ENCODE results near the gene PLCB3. TPM values are rescaled to one million over a fixed set of nuclear protein-coding genes. Genes with fewer than 3 reads are reported as not detected.

Gene PLCB3
- total RNA-seq, 1 experiment from 2014 or later: 40.6 TPM

DNA sequence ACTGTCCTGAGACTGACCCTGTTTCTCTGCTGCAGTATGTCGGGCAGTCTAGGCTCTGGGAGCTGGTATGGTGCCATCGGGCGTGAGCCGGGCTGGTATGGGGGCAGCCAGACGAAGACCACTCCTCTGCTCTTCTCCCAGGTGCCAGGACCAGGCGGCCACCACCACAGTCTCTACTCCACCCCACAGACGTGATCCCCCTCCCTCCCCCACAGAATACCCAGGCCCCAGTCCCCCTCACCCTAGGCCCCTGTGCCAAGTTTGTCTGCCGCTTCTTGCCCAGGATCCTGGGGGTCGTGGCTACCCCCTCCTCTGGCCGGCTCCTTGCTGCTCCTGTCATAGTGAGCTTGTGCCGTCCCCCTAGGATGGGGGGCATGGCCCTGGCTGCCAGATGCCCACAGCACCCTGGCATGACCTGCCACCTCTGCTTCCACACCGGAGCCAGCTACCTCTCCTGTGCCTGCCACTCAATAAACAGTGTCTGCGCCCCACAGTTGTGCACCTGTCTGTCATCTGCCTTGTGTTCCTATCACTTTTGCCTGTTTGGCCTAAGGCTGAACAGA lies 37.8 kb downstream of the PLCB3 start:
- peaks cover 9% of the 10 kb centered on the region for H3K4me1 Mint-ChIP-seq (ENCODE audit: low read depth, unreplicated experiment)
- H3K4me3 ChIP-seq (ENCODE audit: low read depth, low read length): no peak overlapping the region

GRCh38 chr11:64290352-64291261 lies 39.3 kb downstream of the PLCB3 start:
- Histone ChIP-seq H3K9me3 (no peaks in the 10 kb centered on the region), H3K4me1 (peaks cover 12% of the 10 kb centered on the region), H3K4me3 (ENCODE audit: low read depth, low read length) (no peak overlapping the region), H3K27me3 (replicated peaks; ENCODE audit: control insufficient read depth, insufficient read depth, low read length) (peaks cover 2% of the 10 kb centered on the region; the same call in 1 of the 2 replicates), H3K36me3 (ENCODE audit: control insufficient read depth, insufficient read depth, low read length) (no peaks in the 10 kb centered on the region)
- TF ChIP-seq, protein P1, sequence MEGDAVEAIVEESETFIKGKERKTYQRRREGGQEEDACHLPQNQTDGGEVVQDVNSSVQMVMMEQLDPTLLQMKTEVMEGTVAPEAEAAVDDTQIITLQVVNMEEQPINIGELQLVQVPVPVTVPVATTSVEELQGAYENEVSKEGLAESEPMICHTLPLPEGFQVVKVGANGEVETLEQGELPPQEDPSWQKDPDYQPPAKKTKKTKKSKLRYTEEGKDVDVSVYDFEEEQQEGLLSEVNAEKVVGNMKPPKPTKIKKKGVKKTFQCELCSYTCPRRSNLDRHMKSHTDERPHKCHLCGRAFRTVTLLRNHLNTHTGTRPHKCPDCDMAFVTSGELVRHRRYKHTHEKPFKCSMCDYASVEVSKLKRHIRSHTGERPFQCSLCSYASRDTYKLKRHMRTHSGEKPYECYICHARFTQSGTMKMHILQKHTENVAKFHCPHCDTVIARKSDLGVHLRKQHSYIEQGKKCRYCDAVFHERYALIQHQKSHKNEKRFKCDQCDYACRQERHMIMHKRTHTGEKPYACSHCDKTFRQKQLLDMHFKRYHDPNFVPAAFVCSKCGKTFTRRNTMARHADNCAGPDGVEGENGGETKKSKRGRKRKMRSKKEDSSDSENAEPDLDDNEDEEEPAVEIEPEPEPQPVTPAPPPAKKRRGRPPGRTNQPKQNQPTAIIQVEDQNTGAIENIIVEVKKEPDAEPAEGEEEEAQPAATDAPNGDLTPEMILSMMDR (IDR thresholded peaks at IDR 0.05; ENCODE audit: insufficient read depth in 1 of 2, low read depth in 1 of 2, low read length in 1 of 2, severe bottlenecking in 1 of 2, unreplicated experiment in 1 of 2): no peak
- peak overlapping the region; percentile 65 for H3K4me3 Mint-ChIP-seq (ENCODE audit: unreplicated experiment)
- peaks cover 9% of the 10 kb centered on the region for H3K4me1 Mint-ChIP-seq (ENCODE audit: low read depth, unreplicated experiment)
- no peak for DNase-seq
- CTCF ChIA-PET: interaction anchor here (1.5 kb wide), 2 partner anchors 10 to 14 kb away, joined by 4 to 7 read pairs; no protein-coding TSS in a partner anchor
- H3K9me3 Mint-ChIP-seq (ENCODE audit: unreplicated experiment): no peaks in the 10 kb centered on the region
- no peak overlapping the region for H3K27ac Mint-ChIP-seq (ENCODE audit: unreplicated experiment)
- POLR2A ChIA-PET: no interaction called here
- intact Hi-C loops (cut with micrococcal nuclease; ENCODE audit: unreplicated experiment): no loop called here
- no TSS peak for BruUV-seq (replicated peaks)
- H3K27me3 Mint-ChIP-seq (ENCODE audit: insufficient read depth, unreplicated experiment): peaks cover 14% of the 10 kb centered on the region
- peaks cover 11% of the 10 kb centered on the region for H3K36me3 Mint-ChIP-seq (ENCODE audit: insufficient read depth, unreplicated experiment)

More for the DNA sequence above, 37.8 kb downstream of the PLCB3 start:
- peaks cover 15% of the 10 kb centered on the region for H3K36me3 Mint-ChIP-seq (ENCODE audit: insufficient read depth, unreplicated experiment)
- POLR2A ChIA-PET: no interaction called here
- no peak overlapping the region for H3K27ac Mint-ChIP-seq (ENCODE audit: unreplicated experiment)
- TF ChIP-seq, protein P1 (IDR thresholded peaks at IDR 0.05; ENCODE audit: insufficient read depth in 1 of 2, low read depth in 1 of 2, low read length in 1 of 2, severe bottlenecking in 1 of 2, unreplicated experiment in 1 of 2): no peak
- DNase-seq: no peak
- intact Hi-C loops (cut with micrococcal nuclease; ENCODE audit: unreplicated experiment): no loop called here
- no peak overlapping the region for H3K4me3 Mint-ChIP-seq (ENCODE audit: unreplicated experiment)
- Histone ChIP-seq H3K9me3 (no peaks in the 10 kb centered on the region), H3K36me3 (ENCODE audit: control insufficient read depth, insufficient read depth, low read length) (no peaks in the 10 kb centered on the region), H3K27me3 (replicated peaks; ENCODE audit: control insufficient read depth, insufficient read depth, low read length) (peaks cover 2% of the 10 kb centered on the region; the same call in 1 of the 2 replicates), H3K4me1 (peaks cover 12% of the 10 kb centered on the region)
- H3K27me3 Mint-ChIP-seq (ENCODE audit: insufficient read depth, unreplicated experiment): peaks cover 9% of the 10 kb centered on the region
- no TSS peak for BruUV-seq (replicated peaks)
- H3K9me3 Mint-ChIP-seq (ENCODE audit: unreplicated experiment): no peaks in the 10 kb centered on the region
- CTCF ChIA-PET: interaction anchor here (1.5 kb wide), 1 partner anchor 15 kb away, joined by 7 read pairs; no protein-coding TSS in a partner anchor

DNA sequence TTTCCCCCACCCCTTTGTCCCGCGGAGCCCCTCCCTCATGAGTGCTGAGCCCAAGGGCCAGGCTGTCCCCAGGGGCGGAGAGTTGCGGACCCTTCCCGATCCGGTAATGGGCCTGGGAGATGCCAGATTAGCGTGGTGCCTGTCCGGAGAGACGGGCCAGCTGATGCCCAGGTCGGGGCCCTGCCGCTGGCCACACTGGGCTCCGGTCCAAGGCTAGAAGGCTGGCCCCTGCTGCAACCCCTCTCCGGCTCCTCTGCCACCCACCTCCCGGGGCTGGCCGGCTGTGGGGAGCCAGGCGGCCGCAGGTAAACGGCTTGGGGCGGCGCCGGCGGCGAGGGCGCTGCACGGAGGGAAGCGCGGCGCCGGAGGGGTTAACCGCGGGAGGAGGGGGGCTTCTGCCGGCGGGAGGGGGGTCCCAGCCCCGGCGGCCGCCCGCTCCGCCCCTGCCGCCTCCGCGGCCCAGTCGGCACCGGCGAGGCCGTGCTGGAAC lies 40.0 kb downstream of the PLCB3 start, which contains the start of gene KCNK4:
KCNK4 (plus strand) TSS at position 41 of the 490 bp plus-strand sequence. CDS start 1,717 bp downstream, outside the sequence.
- ChIA-PET CTCF (no interaction called here), POLR2A (no interaction called here)
- DNase-seq: no peak
- TF ChIP-seq, protein P1 (IDR thresholded peaks at IDR 0.05; ENCODE audit: insufficient read depth in 1 of 2, low read depth in 1 of 2, low read length in 1 of 2, severe bottlenecking in 1 of 2, unreplicated experiment in 1 of 2): no peak
- Mint-ChIP-seq H3K4me3 (ENCODE audit: unreplicated experiment) (peak within 1 kb of the TSS; percentile 65), H3K9me3 (ENCODE audit: unreplicated experiment) (no peaks in the 10 kb centered on the region), H3K4me1 (ENCODE audit: low read depth, unreplicated experiment) (peaks cover 7% of the 10 kb centered on the region), H3K27ac (ENCODE audit: unreplicated experiment) (no peak within 1 kb of the TSS), H3K27me3 (ENCODE audit: insufficient read depth, unreplicated experiment) (peaks cover 14% of the 10 kb centered on the region), H3K36me3 (ENCODE audit: insufficient read depth, unreplicated experiment) (peaks cover 9% of the 10 kb centered on the region)
- H3K27me3 ChIP-seq (replicated peaks; ENCODE audit: control insufficient read depth, insufficient read depth, low read length): peaks cover 2% of the 10 kb centered on the region; the same call in 1 of the 2 replicates
- H3K4me1 ChIP-seq: peaks cover 8% of the 10 kb centered on the region
- H3K4me3 ChIP-seq (ENCODE audit: low read depth, low read length): peak within 1 kb of the TSS; percentile 26
- no peaks in the 10 kb centered on the region for H3K36me3 ChIP-seq (ENCODE audit: control insufficient read depth, insufficient read depth, low read length)
- H3K9me3 ChIP-seq: no peaks in the 10 kb centered on the region
- intact Hi-C loops (cut with micrococcal nuclease; ENCODE audit: unreplicated experiment): no loop called here
- BruUV-seq (replicated peaks): no TSS peak
